Parathyroid adenoma (tissue), 2 donors: Measurements from ENCODE around the gene CASP9.
"Not testable (repeated sequence)": the region's sequence is repeated elsewhere in the genome, so short reads cannot be mapped to it uniquely, and the experiment has no call there.

Experiments
- H2AFZ ChIP-seq: fragments of 300-600 bp; sonication (generic); one replicate; pipeline ENCODE4 v1.7.0; 2017; ENCODE audit warnings: antibody characterized with exemption, mild to moderate bottlenecking
- H3K27ac ChIP-seq: fragments of 300-600 bp; sonication (generic); one replicate; pipeline ENCODE4 v1.7.0; 2017
- H3K27me3 ChIP-seq: fragments of 300-600 bp; sonication (generic); one replicate; pipeline ENCODE4 v1.7.0; 2017; ENCODE audit warnings: low read length; ENCODE audit not compliant: control insufficient read depth, insufficient read depth
- H3K36me3 ChIP-seq: fragments of 300-600 bp; sonication (generic); one replicate; pipeline ENCODE4 v1.7.0; 2017; ENCODE audit warnings: low read length; ENCODE audit not compliant: control insufficient read depth, insufficient read depth
- H3K4me1 ChIP-seq: fragments of 300-600 bp; sonication (generic); one replicate; pipeline ENCODE4 v1.7.0; 2017; ENCODE audit warnings: control low read depth
- H3K4me2 ChIP-seq: fragments of 300-600 bp; sonication (generic); one replicate; pipeline ENCODE4 v1.7.0; 2017; ENCODE audit warnings: low read length
- H3K4me3 ChIP-seq: fragments of 300-600 bp; sonication (generic); one replicate; pipeline ENCODE4 v1.7.0; 2017; ENCODE audit warnings: low read depth, low read length
- H3K79me2 ChIP-seq: fragments of 300-600 bp; sonication (generic); one replicate; pipeline ENCODE4 v1.7.0; 2017; ENCODE audit warnings: control low read depth
- H3K9ac ChIP-seq: fragments of 300-600 bp; sonication (generic); one replicate; pipeline ENCODE4 v1.7.0; 2017; ENCODE audit warnings: mild to moderate bottlenecking
- H3K9me3 ChIP-seq: fragments of 300-600 bp; sonication (generic); one replicate; pipeline ENCODE4 v1.7.0; 2017; ENCODE audit warnings: low read length; ENCODE audit not compliant: control insufficient read depth
- CTCF ChIP-seq: fragments of 300-600 bp; sonication (generic); IDR thresholded peaks from one replicate; pipeline ENCODE4 v1.7.0; 2017; ENCODE audit warnings: antibody characterized with exemption, mild to moderate bottlenecking
- donor health status: primary hyperparathyroidism.

Gene CASP9

GRCh38 chr1:15524283-15525049 is 451 bp upstream of the CASP9 start:
- Histone ChIP-seq H3K4me2 (peak overlapping the region; percentile 63), H3K79me2 (peaks cover 6% of the 10 kb centered on the region), H2AFZ (peak overlapping the region; percentile 64), H3K9ac (no peak overlapping the region), H3K4me3 (peak overlapping the region; percentile 68), H3K27ac (peak overlapping the region; percentile 87), H3K36me3 (no peaks in the 10 kb centered on the region), H3K9me3 (no peaks in the 10 kb centered on the region), H3K4me1 (peaks cover 3% of the 10 kb centered on the region), H3K27me3 (no peaks in the 10 kb centered on the region)
- TF ChIP-seq CTCF = no peak

GRCh38 chr1:15523104-15524020 is 653 bp downstream of the CASP9 start:
- no peaks in the 10 kb centered on the region for H3K9me3 ChIP-seq
- peaks cover 6% of the 10 kb centered on the region for H3K79me2 ChIP-seq
- H3K27ac ChIP-seq = peak overlapping the region; percentile 13
- H3K4me3 ChIP-seq = peak overlapping the region; percentile 54
- peaks cover 3% of the 10 kb centered on the region for H3K4me1 ChIP-seq
- H3K9ac ChIP-seq = no peak overlapping the region
- no peaks in the 10 kb centered on the region for H3K36me3 ChIP-seq
- peak overlapping the region; percentile 3 for H2AFZ ChIP-seq
- no peaks in the 10 kb centered on the region for H3K27me3 ChIP-seq
- no peak for TF ChIP-seq CTCF
- peak overlapping the region; percentile 57 for H3K4me2 ChIP-seq

GRCh38 chr1:15522551-15522950 is 1.5 kb downstream of the CASP9 start:
- Histone ChIP-seq H3K4me3 (no peak overlapping the region), H3K36me3 (no peaks in the 10 kb centered on the region), H3K9ac (no peak overlapping the region), H3K27ac (no peak overlapping the region), H3K27me3 (no peaks in the 10 kb centered on the region), H3K9me3 (no peaks in the 10 kb centered on the region), H3K79me2 (peaks cover 6% of the 10 kb centered on the region), H2AFZ (no peak overlapping the region), H3K4me2 (no peak overlapping the region), H3K4me1 (peaks cover 3% of the 10 kb centered on the region)
- no peak for TF ChIP-seq CTCF

- not testable (repeated sequence) for H3K9me3 ChIP-seq, H3K27me3 ChIP-seq, H3K9ac ChIP-seq, H3K36me3 ChIP-seq, H2AFZ ChIP-seq, H3K4me1 ChIP-seq, H3K4me3 ChIP-seq, H3K4me2 ChIP-seq, H3K79me2 ChIP-seq, H3K27ac ChIP-seq
These were observed 2.7 kb downstream of the CASP9 start for GRCh38 chr1:15521206-15521906.

GRCh38 chr1:15519625-15520024 is 4.4 kb downstream of the CASP9 start:
- H3K4me2 ChIP-seq = no peak overlapping the region
- peaks cover 3% of the 10 kb centered on the region for H3K79me2 ChIP-seq
- no peak overlapping the region for H3K4me3 ChIP-seq
- H3K9ac ChIP-seq = no peak overlapping the region
- no peaks in the 10 kb centered on the region for H3K36me3 ChIP-seq
- H2AFZ ChIP-seq = no peak overlapping the region
- H3K9me3 ChIP-seq = no peaks in the 10 kb centered on the region
- H3K27me3 ChIP-seq = no peaks in the 10 kb centered on the region
- no peak overlapping the region for H3K27ac ChIP-seq
- H3K4me1 ChIP-seq = no peaks in the 10 kb centered on the region
- no peak for TF ChIP-seq CTCF
